ENCODE measurements around the gene NFIA. TPM values are rescaled to one million over a fixed set of nuclear protein-coding genes. Genes with fewer than 3 reads are reported as not detected.
A peak's percentile ranks its signal among the peaks of the same experiment; 100 is the strongest.

NFIA gene
- total and polyA plus RNA-seq, 9 of the 15 experiments (the other 6 are each of a cell fraction or from before 2014, with no cell fraction given): 5.3 to 24.9 (median 9.8) TPM

GRCh38 chr1:61446531-61446991 lies 364.2 kb downstream of the NFIA start (continued):
- TF ChIP-seq FOXJ3 (CRISPR knock-in tag; IDR thresholded peaks at IDR 0.05): no peak
- peak; percentile 51; the same call in 1 of the 2 replicates for TF ChIP-seq CXXC5 (CRISPR knock-in tag; IDR thresholded peaks at IDR 0.05)
- peak; percentile 81 for TF ChIP-seq DPF2 (IDR thresholded peaks at IDR 0.05)
- TF ChIP-seq SRF (CRISPR knock-in tag; IDR thresholded peaks at IDR 0.05): peak in 1 of 2 experiments; percentile 87; a peak in 1 of 4 replicates
- TF ChIP-seq MAZ (CRISPR knock-in tag; conservative IDR thresholded peaks at IDR 0.05 in 1 of 2, IDR thresholded peaks at IDR 0.05 in 1 of 2): peak in 1 of 2 experiments; percentile 49; a peak in 1 of 4 replicates
- peak; percentile 46; the same call in 1 of the 2 replicates for TF ChIP-seq KLF16 (IDR thresholded peaks at IDR 0.05)
- peak; percentile 63 for TF ChIP-seq TCF3 (CRISPR knock-in tag; IDR thresholded peaks at IDR 0.05)
- no peak for TF ChIP-seq SMAD2 (IDR thresholded peaks at IDR 0.05; ENCODE audit: low read depth, low read length)
- peak; percentile 60; the same call in 1 of the 2 replicates for TF ChIP-seq ZNF395 (CRISPR knock-in tag; IDR thresholded peaks at IDR 0.05)
- no peak for TF ChIP-seq BRF1 (IDR thresholded peaks at IDR 0.05; ENCODE audit: borderline replicate concordance, extremely low read depth, insufficient read length)
- TF ChIP-seq ZNF143 (CRISPR knock-in tag; IDR thresholded peaks at IDR 0.05): no peak
- TF ChIP-seq ZNF592 (IDR thresholded peaks at IDR 0.05): no peak
- TF ChIP-seq ZNF217 (CRISPR knock-in tag; IDR thresholded peaks at IDR 0.05): no peak
- TF ChIP-seq NFE2 (IDR thresholded peaks at IDR 0.05; ENCODE audit: low read depth): peak; percentile 81
- TF ChIP-seq MAFF (IDR thresholded peaks at IDR 0.05; ENCODE audit: low read length): no peak
- 0 out of 2 replicates have a peak, but pooled peaks have one; percentile 13 for TF ChIP-seq GATA2 (CRISPR knock-in tag; IDR thresholded peaks at IDR 0.05)
- no peak for TF ChIP-seq U2AF2 (optimal IDR thresholded peaks at IDR 0.05; ENCODE audit: low read depth, low read length)
- peak; percentile 76 for TF ChIP-seq ARID1B (IDR thresholded peaks at IDR 0.05)
- TF ChIP-seq PML (IDR thresholded peaks at IDR 0.05; ENCODE audit: low read length): 0 out of 2 replicates have a peak, but pooled peaks have one; percentile 27
- TF ChIP-seq, protein P1, sequence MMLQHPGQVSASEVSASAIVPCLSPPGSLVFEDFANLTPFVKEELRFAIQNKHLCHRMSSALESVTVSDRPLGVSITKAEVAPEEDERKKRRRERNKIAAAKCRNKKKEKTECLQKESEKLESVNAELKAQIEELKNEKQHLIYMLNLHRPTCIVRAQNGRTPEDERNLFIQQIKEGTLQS (IDR thresholded peaks at IDR 0.05): peak; percentile 33; the same call in 1 of the 2 replicates
- TF ChIP-seq, protein P1 (CRISPR knock-in tag; conservative IDR thresholded peaks at IDR 0.05): no peak
- no peak for TF ChIP-seq RBM17 (IDR thresholded peaks at IDR 0.05; ENCODE audit: borderline replicate concordance, low read depth, low read length)
- TF ChIP-seq NFIC (IDR thresholded peaks at IDR 0.05): peak; percentile 96
- peak; percentile 67; the same call in 1 of the 2 replicates for TF ChIP-seq SMARCA4 (IDR thresholded peaks at IDR 0.05)
- 0 out of 2 replicates have a peak, but pooled peaks have one; percentile 37 for TF ChIP-seq CREM (IDR thresholded peaks at IDR 0.05; ENCODE audit: low read depth)
- TF ChIP-seq FOXP1 (CRISPR knock-in tag; IDR thresholded peaks at IDR 0.05): no peak
